Gastrocnemius medialis (tissue), 4 donors: ENCODE results near the gene YWHAE. TPM values are rescaled to one million over a fixed set of nuclear protein-coding genes. Genes with fewer than 3 reads are reported as not detected.

ENCODE experiments used
- ATAC-seq, 2 donors: fragments of 150-250 bp; one replicate each; pipeline ENCODE4 v1.9.1; 2016
- DNase-seq, 2 donors: peaks; one replicate each; pipeline ENCODE4 v3.0.0-alpha.2; 2019
- H3K27ac ChIP-seq, 4 donors: fragments of 200-600 bp; sonication (generic); 1 replicate in 1 of 4; 2 replicates in 3 of 4; pipeline ENCODE4 v1.5.1; 2016 to 2018; ENCODE audit warnings: mild to moderate bottlenecking in 2 of 4, moderate library complexity in 1 of 4
- H3K27me3 ChIP-seq, 3 donors: fragments of 200-600 bp; sonication (generic) in 2 of 3; 1 replicate in 1 of 3; 2 replicates in 2 of 3; pipeline versions ENCODE4 v1.5.1 to v1.6.0; 2016 to 2019; ENCODE audit warnings: mild to moderate bottlenecking in 1 of 3, moderate library complexity in 1 of 3
- H3K36me3 ChIP-seq, 2 donors: fragments of 200-600 bp; sonication (generic) in 1 of 2; one replicate each; pipeline ENCODE4 v1.5.1; 2017 to 2018
- H3K4me1 ChIP-seq, 2 donors: fragments of 200-600 bp; sonication (generic) in 1 of 2; one replicate each; pipeline ENCODE4 v1.5.1; 2016 to 2017; ENCODE audit warnings: mild to moderate bottlenecking in 2 of 2
- H3K4me3 ChIP-seq, 4 donors: fragments of 200-600 bp; sonication (generic) in 3 of 4; 1 replicate in 1 of 4; 2 replicates in 3 of 4; pipeline ENCODE4 v1.5.1; 2016 to 2019; ENCODE audit warnings: mild to moderate bottlenecking in 2 of 4
- H3K9me3 ChIP-seq, 3 donors: fragments of 200-600 bp; sonication (generic) in 2 of 3; 1 replicate in 1 of 3; 2 replicates in 2 of 3; pipeline ENCODE4 v1.5.1; 2016 to 2019
- POLR2A ChIP-seq, 2 donors: fragments of 450-650 bp; IDR thresholded peaks; one replicate each; pipeline ENCODE4 v1.6.1; 2017; ENCODE audit warnings: antibody characterized with exemption in 2 of 2, mild to moderate bottlenecking in 2 of 2, moderate library complexity in 2 of 2
- in situ Hi-C, 4 donors: fragments of 200-750 bp; cut with MboI; loops; one replicate each; pipeline versions ENCODE4 v1.15.0 to v1.8.0; 2017; ENCODE audit warnings: low sequenced_read_pairs in 4 of 4
- intact Hi-C: fragments of 100-400 bp; cut with DNase I; formaldehyde crosslinking; loops from one replicate; pipeline ENCODE4 v1.15.1; 2023; ENCODE audit warnings: low total_unique reads
- total RNA-seq, 4 donors: library from RNA; depleted of rRNA; stranded (reverse); fragments of >200 nt; gene quantifications; one replicate each; pipeline versions ENCODE4 v1.1.0 to v1.2.3, GENCODE V29; 2016
- TF ChIP-seq, protein P1 (sequence below), 5 experiments: fragments of 450-650 bp in 3 of 5; fragments of 200-600 bp in 2 of 5; sonication (generic) in 2 of 5; IDR thresholded peaks in 4 of 5; conservative IDR thresholded peaks in 1 of 5; 1 replicate in 4 of 5; 2 replicates in 1 of 5; pipeline ENCODE4 v1.5.1; 2016 to 2019; ENCODE audit warnings: antibody characterized with exemption in 5 of 5, mild to moderate bottlenecking in 3 of 5, moderate library complexity in 3 of 5

The YWHAE gene
- total RNA-seq, 4 donors from 2014 or later = 915 to 1,814 (median 1,174) TPM

DNA sequence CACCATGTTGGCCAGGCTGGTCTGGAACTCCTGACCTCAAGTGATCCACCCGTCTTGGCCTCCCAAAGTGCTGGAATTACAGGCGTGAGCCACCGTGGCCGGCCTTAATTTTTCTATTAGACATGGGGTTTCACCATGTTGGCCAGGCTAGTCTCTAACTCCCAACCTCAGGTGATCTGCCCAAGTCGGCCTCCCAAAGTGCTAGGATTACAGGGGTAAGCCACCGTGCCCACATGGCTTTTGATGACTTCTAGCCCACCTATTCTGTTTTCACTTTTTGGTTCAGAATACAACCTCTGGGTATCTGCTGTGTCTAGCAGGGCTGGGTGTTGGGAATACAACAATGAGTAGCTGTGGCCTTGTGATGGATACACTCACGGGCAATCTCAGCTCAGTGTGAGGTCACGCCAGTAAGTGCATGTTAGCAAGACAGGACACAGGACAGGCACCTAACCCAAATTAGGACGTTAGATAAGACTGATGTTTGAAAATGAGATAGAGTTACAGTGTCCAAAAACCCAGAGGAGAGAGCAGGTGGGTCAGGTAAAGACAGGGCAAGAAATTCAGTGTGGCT, 14.1 kb upstream of the YWHAE start:
- H3K27me3 ChIP-seq = no peaks in the 10 kb centered on the region
- no peak for TF ChIP-seq POLR2A (IDR thresholded peaks at IDR 0.05)
- TF ChIP-seq, protein P1, sequence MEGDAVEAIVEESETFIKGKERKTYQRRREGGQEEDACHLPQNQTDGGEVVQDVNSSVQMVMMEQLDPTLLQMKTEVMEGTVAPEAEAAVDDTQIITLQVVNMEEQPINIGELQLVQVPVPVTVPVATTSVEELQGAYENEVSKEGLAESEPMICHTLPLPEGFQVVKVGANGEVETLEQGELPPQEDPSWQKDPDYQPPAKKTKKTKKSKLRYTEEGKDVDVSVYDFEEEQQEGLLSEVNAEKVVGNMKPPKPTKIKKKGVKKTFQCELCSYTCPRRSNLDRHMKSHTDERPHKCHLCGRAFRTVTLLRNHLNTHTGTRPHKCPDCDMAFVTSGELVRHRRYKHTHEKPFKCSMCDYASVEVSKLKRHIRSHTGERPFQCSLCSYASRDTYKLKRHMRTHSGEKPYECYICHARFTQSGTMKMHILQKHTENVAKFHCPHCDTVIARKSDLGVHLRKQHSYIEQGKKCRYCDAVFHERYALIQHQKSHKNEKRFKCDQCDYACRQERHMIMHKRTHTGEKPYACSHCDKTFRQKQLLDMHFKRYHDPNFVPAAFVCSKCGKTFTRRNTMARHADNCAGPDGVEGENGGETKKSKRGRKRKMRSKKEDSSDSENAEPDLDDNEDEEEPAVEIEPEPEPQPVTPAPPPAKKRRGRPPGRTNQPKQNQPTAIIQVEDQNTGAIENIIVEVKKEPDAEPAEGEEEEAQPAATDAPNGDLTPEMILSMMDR (IDR thresholded peaks at IDR 0.05 in 4 of 5, conservative IDR thresholded peaks at IDR 0.05 in 1 of 5) = no peak
- no peak overlapping the region for H3K4me3 ChIP-seq
- in situ Hi-C loops (no loop called here), intact Hi-C loops (no loop called here)
- peak; percentile 34 to 36 for ATAC-seq
- peak overlapping the region; percentile 69 to 75 (median 72) for H3K27ac ChIP-seq
- H3K4me1 ChIP-seq = peaks cover 24 to 25% of the 10 kb centered on the region in 2 donors
- no peak for DNase-seq
- H3K9me3 ChIP-seq = no peaks in the 10 kb centered on the region
- no peaks in the 10 kb centered on the region for H3K36me3 ChIP-seq

DNA sequence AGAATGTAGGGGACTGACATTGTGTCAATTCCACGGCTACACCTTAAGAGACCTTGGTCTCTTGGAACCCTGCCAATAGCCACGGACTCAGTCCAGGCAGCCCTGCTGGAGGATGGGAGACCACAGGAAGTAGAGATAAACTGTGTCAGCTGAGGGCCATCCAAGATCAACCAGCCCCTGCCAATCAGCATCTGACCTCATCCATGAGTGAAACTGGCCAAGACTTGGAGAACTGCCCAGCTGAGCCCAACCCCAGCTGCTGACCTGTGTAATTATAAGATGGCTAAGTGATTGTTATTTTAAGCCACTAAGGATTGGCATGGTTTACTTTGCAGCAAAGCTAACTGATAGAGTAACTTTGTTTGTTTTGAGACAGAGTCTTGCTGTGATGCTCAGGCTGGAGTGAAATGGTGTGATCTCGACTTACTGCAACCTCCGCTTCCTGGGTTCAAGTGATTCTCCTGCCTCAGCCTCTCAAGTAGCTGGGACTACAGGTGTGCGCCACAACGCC, 13.3 kb upstream of the YWHAE start:
- no peaks in the 10 kb centered on the region for H3K9me3 ChIP-seq
- H3K4me3 ChIP-seq = no peak overlapping the region
- peak overlapping the region; percentile 69 to 75 (median 72) for H3K27ac ChIP-seq
- H3K4me1 ChIP-seq = peaks cover 22 to 24% of the 10 kb centered on the region in 2 donors
- DNase-seq (peak; percentile 89 to 90), ATAC-seq (peak; percentile 83 to 91)
- TF ChIP-seq, protein P1 (IDR thresholded peaks at IDR 0.05 in 4 of 5, conservative IDR thresholded peaks at IDR 0.05 in 1 of 5) = no peak
- no peak for TF ChIP-seq POLR2A (IDR thresholded peaks at IDR 0.05)
- H3K36me3 ChIP-seq = no peaks in the 10 kb centered on the region
- no peaks in the 10 kb centered on the region for H3K27me3 ChIP-seq
- in situ Hi-C loops = no loop called here
- intact Hi-C loops = no loop called here

DNA sequence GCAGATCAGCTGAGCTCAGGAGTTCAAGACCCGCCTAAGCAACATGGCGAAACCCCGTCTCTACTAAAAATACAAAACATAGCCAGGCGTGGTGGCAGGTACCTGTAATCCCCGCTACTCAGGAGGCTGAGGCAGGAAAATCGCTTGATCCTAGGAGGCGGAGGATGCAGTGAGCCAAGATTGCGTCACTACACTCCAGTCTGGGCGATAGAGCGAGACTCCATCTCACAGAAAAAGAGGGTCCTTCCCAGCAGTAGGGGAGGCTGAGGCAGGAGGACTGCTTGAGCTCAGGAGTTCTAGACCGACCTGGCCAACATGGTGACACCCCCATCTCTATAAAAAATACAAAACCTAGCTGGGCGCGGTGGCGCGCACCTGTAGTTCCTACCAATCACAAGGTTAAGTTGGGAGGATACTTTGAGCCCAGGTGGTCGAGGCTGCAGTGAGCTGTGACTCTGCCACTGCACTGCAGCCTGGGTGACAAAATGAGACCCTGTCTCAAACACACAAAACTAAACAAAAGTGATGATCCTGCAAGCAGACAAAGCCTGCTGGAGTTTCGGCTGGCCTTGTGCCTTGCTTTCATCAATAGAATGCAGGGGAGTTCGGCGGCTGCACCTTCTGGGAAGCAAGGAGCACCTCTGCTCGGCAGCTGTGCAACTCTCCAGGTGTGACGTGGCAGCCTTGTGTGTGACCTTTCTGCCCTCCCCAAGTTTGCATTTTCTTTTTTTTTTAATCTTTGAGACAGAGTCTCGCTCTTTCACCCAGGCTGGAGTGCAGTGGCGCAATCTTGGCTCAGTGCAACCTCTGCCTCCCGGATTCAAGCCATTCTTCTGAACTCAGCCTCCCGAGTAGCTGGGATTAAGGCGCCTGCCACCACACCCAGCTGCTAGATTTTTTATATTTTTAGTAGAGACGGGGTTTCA, 12.4 kb upstream of the YWHAE start:
- no peak for DNase-seq
- Histone ChIP-seq H3K27ac (peak overlapping the region; percentile 69 to 75 (median 72)), H3K4me3 (no peak overlapping the region), H3K27me3 (no peaks in the 10 kb centered on the region), H3K9me3 (no peaks in the 10 kb centered on the region), H3K36me3 (no peaks in the 10 kb centered on the region), H3K4me1 (peaks cover 22 to 24% of the 10 kb centered on the region in 2 donors)
- no peak for ATAC-seq
- in situ Hi-C loops = no loop called here
- intact Hi-C loops = no loop called here
- TF ChIP-seq, protein P1 (IDR thresholded peaks at IDR 0.05 in 4 of 5, conservative IDR thresholded peaks at IDR 0.05 in 1 of 5) = no peak
- no peak for TF ChIP-seq POLR2A (IDR thresholded peaks at IDR 0.05)

DNA sequence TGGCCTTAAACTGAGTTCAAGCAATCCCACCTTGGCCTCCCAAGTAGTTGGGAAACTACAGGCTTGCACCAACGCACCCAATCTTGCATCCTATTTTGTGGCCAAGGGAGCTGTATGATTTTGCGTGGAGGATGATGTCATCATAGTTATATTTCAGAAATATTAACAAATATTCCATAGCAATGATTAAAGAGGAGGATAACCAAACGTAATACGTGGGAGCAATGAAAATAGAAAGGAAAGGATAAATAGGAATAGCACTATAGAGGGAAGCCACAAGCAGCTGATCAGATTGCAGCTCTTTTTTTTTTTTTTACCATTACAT, 2.2 kb upstream of the YWHAE start:
- H3K9me3 ChIP-seq = no peaks in the 10 kb centered on the region
- DNase-seq (no peak), ATAC-seq (no peak)
- H3K27me3 ChIP-seq = no peaks in the 10 kb centered on the region
- H3K36me3 ChIP-seq = no peaks in the 10 kb centered on the region
- no peak overlapping the region for H3K27ac ChIP-seq
- intact Hi-C loops = no loop called here
- TF ChIP-seq, protein P1 (IDR thresholded peaks at IDR 0.05 in 4 of 5, conservative IDR thresholded peaks at IDR 0.05 in 1 of 5) = no peak
- no peak for TF ChIP-seq POLR2A (IDR thresholded peaks at IDR 0.05)
- peaks cover 19 to 21% of the 10 kb centered on the region in 2 donors for H3K4me1 ChIP-seq
- in situ Hi-C loops = loop anchor here in 1 of 4 donors (10.0 kb wide), 1 partner anchor 53 kb away; the partner anchor contains the start of gene CRK
- H3K4me3 ChIP-seq = no peak overlapping the region
